ENCODE measurements around the gene OBI1.

OBI1 gene

DNA sequence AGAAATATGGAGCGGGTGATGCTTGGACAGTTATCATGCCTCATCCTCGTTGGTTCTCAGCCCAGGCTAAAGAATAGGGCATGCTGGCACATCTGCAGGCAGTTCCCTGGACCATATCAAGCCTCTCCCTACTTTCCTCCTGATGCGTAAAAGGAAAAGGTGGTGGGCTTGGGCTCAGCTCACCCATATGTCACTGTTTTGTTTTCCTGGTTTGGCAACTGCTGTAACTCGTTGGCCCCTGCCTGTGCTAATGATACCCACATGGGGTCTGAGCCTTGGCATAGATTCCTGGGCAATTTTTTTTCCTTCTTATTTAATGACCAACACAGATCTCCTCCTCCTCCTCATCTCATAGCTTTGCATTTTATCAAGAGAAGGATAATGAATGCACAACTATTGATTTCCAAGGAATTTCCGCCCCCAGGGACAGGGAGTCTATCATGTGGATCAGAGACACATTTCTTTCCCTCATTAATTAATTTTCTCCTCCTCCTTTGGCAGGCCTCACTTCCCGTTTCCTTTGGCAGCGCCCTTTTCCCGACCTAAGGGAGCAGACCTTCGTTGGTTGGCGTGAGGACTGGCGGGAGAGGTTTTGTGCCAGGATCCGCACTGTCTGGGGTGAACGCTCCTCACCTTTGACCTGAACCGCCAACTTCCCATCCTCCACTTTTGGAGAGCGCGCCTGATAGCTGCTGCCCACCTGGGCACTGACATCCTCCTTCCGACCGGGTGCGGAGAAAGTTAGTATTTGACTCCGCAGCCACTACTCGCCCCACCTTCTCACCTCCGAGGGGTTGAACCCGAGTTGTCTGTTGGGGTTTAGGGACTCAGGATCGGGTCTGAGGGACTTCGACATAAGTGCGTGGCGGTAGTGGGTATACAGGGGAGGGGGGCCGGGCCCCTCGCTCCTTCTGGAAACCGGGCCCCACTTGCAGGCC is 52.2 kb downstream of the OBI1 start:
- no peak for DNase-seq (ENCODE audit: low read depth)
- H3K4me3 ChIP-seq (ENCODE audit: low read depth, low read length): no peak overlapping the region

DNA sequence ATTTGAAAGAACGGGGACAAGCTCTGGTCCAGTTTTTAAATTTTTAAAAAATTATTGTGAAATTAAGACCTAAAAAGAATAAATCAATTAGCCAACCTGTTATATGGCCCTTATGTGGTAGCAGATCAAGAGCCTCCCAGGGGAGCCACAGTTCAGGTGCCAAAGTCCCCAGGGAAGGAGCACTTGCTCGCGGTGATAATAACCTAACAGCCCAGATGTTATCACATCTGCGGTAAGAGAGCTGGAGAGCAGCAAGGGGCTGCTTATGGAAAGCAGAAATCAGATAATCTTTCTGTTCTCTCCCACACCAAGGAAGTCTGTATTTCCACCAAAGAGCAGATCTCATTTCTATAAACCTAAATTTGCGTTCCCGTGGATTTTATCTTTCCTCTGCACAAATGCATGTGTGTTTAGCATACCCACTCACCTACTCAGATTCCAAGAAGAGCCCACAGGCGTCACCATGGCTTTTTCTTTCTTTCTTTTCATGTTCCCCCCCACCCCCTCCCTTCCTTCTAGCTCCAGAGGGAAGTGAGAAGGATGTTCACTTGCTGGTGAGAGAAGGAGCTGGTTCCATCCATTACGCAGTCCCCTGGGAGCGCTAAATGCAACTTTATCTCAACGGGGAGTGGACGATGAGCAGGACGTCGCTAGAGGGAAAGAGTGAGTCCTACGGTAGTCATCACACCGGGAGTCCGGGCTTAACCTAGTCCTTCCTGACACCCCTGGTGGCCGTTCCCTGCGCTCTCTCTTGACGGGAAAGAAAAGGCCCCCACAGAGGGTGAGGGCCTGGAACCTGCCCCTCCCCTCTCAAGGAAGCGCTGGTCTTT is 54.0 kb downstream of the OBI1 start:
- no peak overlapping the region for H3K4me3 ChIP-seq (ENCODE audit: low read depth, low read length)
- no peak for DNase-seq (ENCODE audit: low read depth)

DNA sequence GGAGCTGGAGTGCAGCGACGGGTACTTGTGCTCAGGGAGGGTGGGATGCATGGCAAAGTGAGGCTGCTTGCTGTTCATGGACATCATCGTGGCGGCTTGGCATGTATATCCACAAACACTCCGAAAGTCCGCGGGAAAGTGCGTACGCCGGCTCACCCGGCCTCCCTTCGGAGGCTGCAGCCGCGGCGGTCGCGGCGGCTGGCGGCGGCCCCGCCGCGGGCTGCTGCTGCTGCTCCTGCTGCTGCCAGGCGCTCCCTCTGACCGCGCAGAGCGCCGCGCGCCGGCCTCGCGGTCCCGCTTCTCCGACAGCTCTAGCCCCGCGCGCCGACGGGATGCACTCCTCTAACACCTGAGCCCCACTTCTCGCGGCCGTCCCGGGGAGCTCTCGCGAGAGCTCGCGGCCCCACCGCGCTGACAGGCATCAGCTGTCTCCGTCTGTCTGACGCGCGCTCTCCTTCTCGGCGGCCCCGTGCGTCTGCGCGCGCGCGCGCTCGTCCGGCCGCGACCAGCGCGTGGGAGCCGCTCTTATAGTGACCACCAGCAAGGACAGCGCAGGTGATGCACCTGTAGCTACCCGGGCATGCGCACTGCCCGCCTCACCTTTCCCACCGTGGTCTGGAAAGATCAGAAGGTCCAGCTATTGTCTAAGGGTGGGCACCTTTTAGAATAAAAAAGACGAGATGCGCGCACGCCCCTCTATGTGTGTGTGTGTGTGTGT is 55.6 kb downstream of the OBI1 start, which contains the start of gene POU4F1:
Gene POU4F1 (minus strand): TSS at position 313 of the 718 bp plus-strand sequence. CDS start 226 bp downstream, at position 87.
- H3K4me3 ChIP-seq (ENCODE audit: low read depth, low read length): peak within 1 kb of the TSS; percentile 44
- peak; percentile 8 for DNase-seq (ENCODE audit: low read depth)

DNA sequence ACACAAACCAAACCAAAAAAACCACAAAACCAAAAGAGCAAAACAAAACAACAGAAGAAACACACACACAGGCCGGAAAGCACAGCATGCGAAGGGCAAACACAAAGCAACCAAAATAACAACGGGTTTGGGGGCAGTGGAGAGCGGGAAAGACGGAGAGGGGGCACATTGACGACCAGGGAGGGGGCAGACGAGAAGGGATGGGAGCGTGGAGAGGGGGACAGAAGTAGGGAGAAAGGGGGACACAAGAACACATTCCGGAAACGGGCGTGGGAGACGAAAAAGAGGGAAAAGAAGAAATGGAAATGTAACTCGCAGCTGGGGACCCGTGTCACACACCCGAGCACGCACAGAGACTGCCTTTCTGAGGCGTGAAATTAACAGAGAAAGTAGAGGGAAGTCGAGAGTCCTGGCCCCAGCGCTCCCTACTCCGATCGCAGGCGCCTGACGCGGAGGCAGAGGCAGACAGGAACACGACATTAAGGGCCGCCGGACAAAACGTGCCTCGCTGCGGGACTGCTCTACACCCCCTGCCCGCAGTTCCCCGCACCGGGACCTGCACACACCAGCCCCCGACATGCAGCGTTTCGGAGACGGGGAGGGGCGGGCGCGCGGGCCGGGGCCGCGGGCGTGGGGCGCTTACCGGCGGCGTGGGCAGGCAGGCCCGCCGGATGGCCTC is 56.3 kb downstream of the OBI1 start:
- no peak for DNase-seq (ENCODE audit: low read depth)
- H3K4me3 ChIP-seq (ENCODE audit: low read depth, low read length): peak overlapping the region; percentile 44

DNA sequence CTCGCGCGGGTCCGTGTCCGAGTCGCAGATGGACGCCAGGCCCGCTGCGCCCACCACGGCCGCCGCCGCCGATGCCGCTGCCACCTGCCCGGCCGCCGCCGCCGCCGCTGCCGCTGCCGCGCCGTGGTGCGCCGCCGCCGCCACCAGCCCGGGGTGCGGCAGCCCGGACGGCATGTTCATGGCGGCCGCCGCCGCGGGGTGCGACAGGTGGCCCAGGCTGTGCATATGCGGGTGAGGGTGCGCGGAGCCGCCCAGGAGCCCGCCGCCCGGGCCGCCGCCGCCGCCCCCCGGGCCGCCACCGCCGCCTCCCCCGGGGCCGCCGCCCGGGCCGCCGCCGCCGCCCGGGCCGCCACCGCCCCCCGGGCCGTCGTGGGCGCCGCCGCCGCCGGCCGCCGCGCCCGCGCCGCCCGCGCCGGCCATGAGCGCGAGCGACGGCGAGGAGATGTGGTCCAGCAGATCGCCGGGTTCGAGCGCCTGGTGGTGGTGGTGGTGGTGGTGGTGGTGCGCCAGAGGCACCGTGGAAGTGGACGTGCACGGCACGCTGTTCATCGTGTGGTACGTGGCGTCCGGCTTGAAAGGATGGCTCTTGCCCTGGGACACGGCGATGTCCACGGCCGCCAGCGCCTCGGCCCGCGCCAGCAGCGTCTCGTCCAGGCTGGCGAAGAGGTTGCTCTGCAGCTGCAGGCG is 56.9 kb downstream of the OBI1 start:
- no peak for DNase-seq (ENCODE audit: low read depth)
- no peak overlapping the region for H3K4me3 ChIP-seq (ENCODE audit: low read depth, low read length)

DNA sequence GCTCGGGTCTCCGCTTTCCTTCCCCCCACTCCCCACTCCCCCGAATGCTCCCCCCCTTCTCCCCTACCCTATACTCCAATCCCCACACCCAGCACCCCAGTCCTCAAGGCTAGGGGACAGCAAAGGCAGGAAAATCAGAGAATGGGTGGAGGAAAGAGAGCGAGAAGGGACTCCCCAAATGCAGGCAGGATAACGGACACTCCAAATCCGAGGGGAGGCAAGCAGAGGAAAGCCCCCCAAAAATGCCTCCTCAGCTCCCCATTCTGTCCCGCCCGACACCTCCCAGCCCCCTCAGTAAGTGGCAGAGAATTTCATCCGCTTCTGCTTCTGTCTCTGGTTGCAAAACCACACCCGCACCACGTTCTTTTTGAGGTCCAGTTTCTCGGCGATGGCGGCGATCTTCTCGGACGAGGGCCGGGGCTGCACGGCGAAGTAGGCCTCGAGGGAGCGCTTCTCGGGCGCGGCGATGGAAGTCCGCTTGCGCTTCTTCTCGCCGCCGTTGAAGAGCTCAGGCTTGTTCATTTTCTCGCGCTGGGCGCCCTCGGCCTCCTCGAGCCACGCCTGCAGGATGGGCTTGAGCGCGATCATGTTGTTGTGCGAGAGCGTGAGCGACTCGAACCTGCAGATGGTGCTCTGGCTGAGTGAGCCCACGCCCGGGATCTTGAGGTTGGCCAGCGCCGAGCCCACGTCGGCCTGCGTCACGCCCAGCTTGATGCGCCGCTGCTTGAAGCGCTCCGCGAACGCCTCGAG is 57.7 kb downstream of the OBI1 start:
- no peak for DNase-seq (ENCODE audit: low read depth)
- no peak overlapping the region for H3K4me3 ChIP-seq (ENCODE audit: low read depth, low read length)

DNA sequence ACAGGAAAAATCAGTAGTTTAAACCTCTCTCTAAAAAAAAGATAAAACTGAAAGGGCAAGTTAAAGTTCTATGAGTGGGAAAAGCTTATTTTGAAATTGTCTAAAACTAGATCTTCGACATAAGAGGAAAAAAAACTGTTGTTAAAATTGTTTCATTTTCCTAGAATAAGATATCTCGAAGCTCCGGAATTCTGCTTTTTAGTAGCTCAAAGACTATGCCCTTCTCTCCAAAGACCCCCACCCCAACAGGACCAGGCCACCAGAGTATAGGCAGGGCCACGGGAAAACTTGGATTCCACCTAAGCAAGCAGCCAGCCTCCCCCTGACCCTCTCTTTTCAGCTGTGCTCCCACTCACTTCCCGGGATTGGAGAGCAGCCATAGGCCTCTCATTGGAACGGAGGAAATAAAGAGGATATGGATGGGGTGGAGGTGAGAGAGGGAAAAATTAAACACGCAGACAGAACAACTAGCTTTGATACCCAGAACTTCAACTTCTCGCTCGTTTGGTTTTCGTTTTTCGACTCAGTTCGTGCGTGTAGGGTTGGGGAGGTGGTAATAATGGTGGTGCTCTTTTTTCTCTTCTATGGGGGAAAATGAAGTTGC is 58.6 kb downstream of the OBI1 start:
- no peak overlapping the region for H3K4me3 ChIP-seq (ENCODE audit: low read depth, low read length)
- no peak for DNase-seq (ENCODE audit: low read depth)

DNA sequence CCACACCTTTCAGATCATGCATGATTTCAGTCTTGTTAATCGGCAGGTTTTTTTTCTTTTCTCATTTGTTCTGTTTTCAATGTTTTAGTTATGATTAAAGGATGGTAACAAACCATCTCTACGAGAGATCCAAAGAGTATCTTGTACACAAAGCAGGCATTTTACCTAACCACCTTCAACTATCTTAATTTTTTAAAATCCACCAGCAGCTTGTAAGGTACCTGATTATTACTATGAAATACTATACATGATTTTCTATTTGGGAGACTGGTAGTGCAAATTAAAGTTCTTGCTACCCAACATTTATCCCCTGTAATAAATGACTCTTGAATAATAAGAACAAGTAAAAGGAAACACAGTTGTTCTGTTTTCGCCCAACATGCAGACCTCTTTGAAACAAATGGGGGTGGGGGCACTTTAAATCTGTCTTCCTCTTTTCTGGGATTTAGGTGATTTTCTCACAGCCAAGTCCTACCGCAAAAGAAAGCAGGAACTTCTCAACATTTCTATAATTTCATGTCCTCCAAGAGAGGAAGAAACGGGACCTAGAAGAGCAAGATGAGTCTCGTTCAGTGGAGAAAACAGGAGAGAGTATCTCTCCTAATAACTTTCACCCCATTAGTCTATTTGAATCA is 59.2 kb downstream of the OBI1 start:
- DNase-seq (ENCODE audit: low read depth): no peak
- no peak overlapping the region for H3K4me3 ChIP-seq (ENCODE audit: low read depth, low read length)

DNA sequence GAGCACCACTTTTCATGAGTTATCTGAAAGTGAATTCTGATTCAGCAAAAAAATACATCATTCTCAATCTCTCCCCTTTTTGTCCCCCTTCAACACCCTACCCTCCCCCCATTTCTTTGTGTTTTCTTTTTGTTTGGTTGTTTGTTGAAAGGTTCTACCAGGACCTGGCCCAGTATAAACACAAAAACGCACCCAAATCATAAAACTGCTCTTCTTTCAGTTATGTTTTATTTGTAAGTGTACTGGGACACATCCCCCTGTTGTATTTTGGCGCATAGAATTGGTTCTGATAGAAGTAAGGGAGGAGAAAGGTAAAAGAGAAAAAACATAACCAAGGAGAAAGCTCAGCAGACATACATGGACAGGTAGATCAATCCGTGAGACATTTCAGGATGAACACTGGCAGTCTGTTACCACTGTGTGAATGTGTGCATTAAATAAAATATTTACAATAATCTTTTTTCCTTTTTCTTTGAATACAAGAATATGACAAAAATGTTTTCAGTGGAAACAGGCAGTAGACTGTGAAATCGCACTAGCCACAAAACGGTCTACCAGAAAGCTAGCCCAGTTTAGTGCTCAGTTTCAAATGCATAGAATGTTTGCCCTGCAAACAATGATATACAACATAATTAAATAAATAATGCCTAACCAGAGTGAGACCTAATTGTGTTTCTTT is 59.9 kb downstream of the OBI1 start:
- H3K4me3 ChIP-seq (ENCODE audit: low read depth, low read length): no peak overlapping the region
- DNase-seq (ENCODE audit: low read depth): no peak

DNA sequence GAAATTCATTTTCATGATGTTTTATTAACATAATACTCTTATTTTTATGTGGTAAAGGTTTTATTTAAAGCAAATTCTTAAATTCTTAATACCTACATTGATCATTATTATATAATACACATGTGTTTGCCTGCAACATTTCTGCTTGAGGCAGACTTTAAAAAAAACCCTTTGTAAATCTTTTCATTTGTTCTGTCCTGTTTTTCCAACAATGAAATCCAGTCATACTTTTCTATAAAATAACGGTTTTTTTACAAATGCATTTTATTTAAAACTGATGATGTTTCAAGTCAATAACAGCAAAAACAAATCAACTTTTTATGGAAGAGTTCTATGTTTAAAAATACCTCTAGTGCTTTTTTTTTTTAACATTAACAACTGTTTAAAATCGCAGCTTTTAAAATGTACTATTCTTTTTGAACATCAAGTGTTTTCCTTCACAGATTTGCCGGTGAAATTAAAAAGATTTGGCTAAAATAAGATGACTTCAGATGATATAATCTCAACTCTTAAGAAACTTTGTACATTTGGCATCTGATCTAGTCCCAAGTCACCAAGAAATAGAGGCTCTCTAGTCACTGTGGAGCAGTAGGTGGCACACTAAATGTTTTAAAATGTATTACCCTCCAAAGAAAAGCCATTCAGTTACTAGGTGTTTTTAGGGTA is 60.7 kb downstream of the OBI1 start:
- no peak overlapping the region for H3K4me3 ChIP-seq (ENCODE audit: low read depth, low read length)
- DNase-seq (ENCODE audit: low read depth): no peak

DNA sequence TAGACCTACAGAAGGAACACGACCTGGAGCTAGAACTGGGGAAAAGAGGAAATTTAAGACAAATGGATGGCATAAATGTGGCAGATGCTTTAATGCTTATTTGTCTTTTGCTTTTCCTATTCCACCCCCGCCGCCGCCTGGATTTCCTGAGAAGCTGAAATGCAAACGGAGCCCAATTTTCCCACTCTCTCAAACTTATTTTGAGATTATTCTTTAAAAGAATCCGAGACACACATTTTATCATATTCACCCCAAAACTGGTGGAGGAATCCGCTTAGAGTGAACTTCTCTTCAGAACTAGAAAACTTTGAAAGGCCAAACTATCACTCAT is 61.4 kb downstream of the OBI1 start:
- no peak for DNase-seq (ENCODE audit: low read depth)
- H3K4me3 ChIP-seq (ENCODE audit: low read depth, low read length): no peak overlapping the region

DNA sequence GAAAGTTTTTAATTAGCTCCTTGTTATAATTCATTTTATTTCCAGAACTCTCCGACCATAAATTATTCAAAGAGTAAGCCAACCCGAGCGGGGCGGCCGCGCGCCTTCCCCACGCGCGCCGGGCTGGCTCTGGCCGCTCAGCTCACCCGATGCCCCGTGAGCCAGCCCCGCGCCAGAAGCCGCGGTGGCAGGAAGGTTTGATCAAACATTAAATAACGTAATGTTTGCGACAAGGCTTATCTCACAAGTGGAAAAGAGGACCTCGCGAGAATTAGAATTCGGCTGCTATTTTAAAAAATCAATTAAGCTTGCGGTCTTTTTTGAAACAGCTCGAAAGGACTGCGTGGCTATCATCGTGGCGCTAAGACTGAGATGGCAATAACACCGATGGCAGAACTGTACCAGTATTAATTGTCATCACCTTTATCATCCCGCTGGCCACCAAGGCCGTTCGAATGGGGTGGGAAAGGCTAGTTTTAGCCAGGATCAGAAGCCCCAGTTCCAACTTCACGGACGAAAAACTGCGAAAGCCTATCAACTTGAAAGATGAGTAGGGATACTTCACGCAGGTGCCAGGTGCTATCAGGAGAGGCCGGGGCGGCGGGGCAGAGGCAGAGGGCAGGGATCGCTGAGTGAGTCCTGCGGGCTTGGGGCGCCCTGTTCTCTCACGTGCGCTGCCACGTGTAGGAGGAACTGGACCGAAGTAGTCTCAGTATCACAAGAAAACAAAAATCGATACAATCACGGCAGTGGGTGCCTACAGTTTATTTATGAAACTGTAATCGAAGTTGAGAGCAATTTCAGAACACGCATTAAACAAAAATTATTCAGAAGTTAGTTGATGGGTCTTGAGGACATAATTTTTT is 62.0 kb downstream of the OBI1 start:
- peak overlapping the region; percentile 31 for H3K4me3 ChIP-seq (ENCODE audit: low read depth, low read length)
- DNase-seq (ENCODE audit: low read depth): no peak

DNA sequence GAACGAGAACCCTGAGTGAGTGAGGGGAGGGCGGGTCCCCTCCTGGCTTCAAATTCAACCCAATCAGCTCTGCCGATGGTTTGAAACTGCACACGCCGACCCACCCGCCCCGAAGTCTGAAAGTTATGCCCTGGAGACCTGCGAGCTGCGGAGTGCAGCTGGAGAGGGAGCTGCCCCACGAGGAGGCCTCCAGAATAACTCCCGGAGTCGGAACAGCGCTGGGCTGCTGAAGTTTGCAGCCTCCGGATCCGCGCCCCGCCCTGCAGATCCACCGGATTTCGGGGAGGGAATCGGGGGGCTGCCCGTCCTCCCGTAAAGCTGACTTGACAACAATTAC is 62.6 kb downstream of the OBI1 start:
- no peak for DNase-seq (ENCODE audit: low read depth)
- peak overlapping the region; percentile 31 for H3K4me3 ChIP-seq (ENCODE audit: low read depth, low read length)

DNA sequence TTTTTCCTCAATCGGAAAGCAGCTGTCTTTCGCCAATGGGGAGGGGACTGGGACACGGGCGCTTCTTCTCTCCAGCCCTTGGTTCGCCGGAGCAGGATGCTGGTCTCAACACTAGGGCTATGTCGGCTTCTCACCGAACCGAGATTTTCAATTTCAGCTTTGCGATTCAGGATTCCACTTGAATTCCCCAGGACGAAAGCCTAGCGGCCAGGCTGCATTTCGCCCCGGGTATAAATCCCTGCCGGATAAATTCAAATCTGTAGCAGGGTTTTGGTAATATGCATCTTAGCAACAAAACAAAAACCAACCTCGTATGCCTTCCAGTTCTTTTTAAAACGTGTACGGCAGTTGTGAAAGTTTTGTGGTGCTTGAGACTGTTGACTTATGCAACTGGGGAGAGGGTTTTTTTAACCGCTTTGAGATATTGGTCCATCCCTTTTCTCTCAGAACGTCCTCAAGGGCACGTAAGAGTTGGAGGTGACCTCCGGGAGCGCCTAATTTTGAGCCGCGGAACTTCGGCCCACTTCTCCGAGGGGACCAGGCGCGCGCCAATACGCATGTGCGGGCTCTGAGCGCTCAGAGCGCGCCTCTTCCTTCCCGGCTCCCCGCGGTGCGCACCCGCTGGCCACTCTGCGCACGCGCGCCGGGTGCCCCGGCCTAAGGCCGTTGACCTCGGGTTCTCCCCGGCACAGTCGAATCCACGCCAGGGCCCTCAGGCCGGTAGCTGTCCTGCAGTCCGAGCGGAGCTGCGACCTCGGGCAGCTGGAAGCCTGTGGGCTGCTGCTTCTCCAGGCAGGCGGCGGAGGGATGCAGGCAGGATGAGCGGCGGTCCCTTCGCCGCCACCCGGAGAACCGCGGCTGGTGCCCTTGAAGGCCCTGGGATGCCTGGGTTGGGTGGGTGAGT is 63.2 kb downstream of the OBI1 start:
- no peak for DNase-seq (ENCODE audit: low read depth)
- peak overlapping the region; percentile 31 for H3K4me3 ChIP-seq (ENCODE audit: low read depth, low read length)
